Measurements from ENCODE around the gene CPN1. TPM values are rescaled to one million over a fixed set of nuclear protein-coding genes. Genes with fewer than 3 reads are reported as not detected.

Gene CPN1
- total RNA-seq, 1 experiment from 2014 or later, result not detected

- Mint-ChIP-seq H3K36me3 (ENCODE audit: insufficient read depth, unreplicated experiment) (no peaks in the 10 kb centered on the region), H3K4me3 (ENCODE audit: unreplicated experiment) (no peak overlapping the region), H3K27ac (ENCODE audit: low read depth, unreplicated experiment) (no peak overlapping the region), H3K4me1 (ENCODE audit: insufficient read depth, unreplicated experiment) (peaks cover 15% of the 10 kb centered on the region), H3K27me3 (ENCODE audit: insufficient read depth, unreplicated experiment) (no peaks in the 10 kb centered on the region), H3K9me3 (ENCODE audit: unreplicated experiment) (no peaks in the 10 kb centered on the region)
- no TSS peak for BruUV-seq (replicated peaks)
- peak; percentile 27 for DNase-seq (ENCODE audit: unreplicated experiment)
- intact Hi-C loops (cut with micrococcal nuclease), result no loop called here
- TF ChIP-seq CTCF (IDR thresholded peaks at IDR 0.05; ENCODE audit: unreplicated experiment), result no peak
- ChIA-PET CTCF (interaction anchor here (0.5 to 1.7 kb wide), 7 partner anchors 9 to 193 kb away, joined by 3 to 5 read pairs (median 4); no protein-coding TSS in a partner anchor), POLR2A (interaction anchor here (0.6 to 1.1 kb wide), 2 partner anchors 25 to 300 kb away, joined by 3 to 4 read pairs; no protein-coding TSS in a partner anchor)
Observed at GRCh38 chr10:100037758-100038315, 43.8 kb downstream of the CPN1 start.

- no peaks in the 10 kb centered on the region for H3K36me3 Mint-ChIP-seq (ENCODE audit: insufficient read depth, unreplicated experiment)
- H3K4me1 Mint-ChIP-seq (ENCODE audit: insufficient read depth, unreplicated experiment), result peaks cover 13% of the 10 kb centered on the region
- intact Hi-C loops (cut with micrococcal nuclease), result no loop called here
- DNase-seq (ENCODE audit: unreplicated experiment), result no peak
- H3K4me3 Mint-ChIP-seq (ENCODE audit: unreplicated experiment), result no peak overlapping the region
- TF ChIP-seq CTCF (IDR thresholded peaks at IDR 0.05; ENCODE audit: unreplicated experiment), result no peak
- H3K27ac Mint-ChIP-seq (ENCODE audit: low read depth, unreplicated experiment), result no peak overlapping the region
- no peaks in the 10 kb centered on the region for H3K27me3 Mint-ChIP-seq (ENCODE audit: insufficient read depth, unreplicated experiment)
- ChIA-PET CTCF (interaction anchor here (1.6 kb wide), 1 partner anchor 10 kb away, joined by 5 read pairs; no protein-coding TSS in a partner anchor), POLR2A (interaction anchor here (1.1 kb wide), 1 partner anchor 24 kb away, joined by 3 read pairs; no protein-coding TSS in a partner anchor)
- BruUV-seq (replicated peaks), result no TSS peak
- H3K9me3 Mint-ChIP-seq (ENCODE audit: unreplicated experiment), result no peaks in the 10 kb centered on the region
Observed at GRCh38 chr10:100036850-100037249, 44.8 kb downstream of the CPN1 start.

- intact Hi-C loops (cut with micrococcal nuclease), result no loop called here
- CTCF ChIA-PET, result interaction anchor here (0.6 kb wide), 3 partner anchors 8 to 1693 kb away, joined by 3 to 5 read pairs (median 3); no protein-coding TSS in a partner anchor
Observed at GRCh38 chr10:100033766-100034418, 47.8 kb downstream of the CPN1 start.

More at GRCh38 chr10:100033766-100034418, 47.8 kb downstream of the CPN1 start:
- Mint-ChIP-seq H3K9me3 (ENCODE audit: unreplicated experiment) (no peaks in the 10 kb centered on the region), H3K4me1 (ENCODE audit: insufficient read depth, unreplicated experiment) (peaks cover 6% of the 10 kb centered on the region), H3K27me3 (ENCODE audit: insufficient read depth, unreplicated experiment) (no peaks in the 10 kb centered on the region), H3K27ac (ENCODE audit: low read depth, unreplicated experiment) (no peak overlapping the region), H3K36me3 (ENCODE audit: insufficient read depth, unreplicated experiment) (no peaks in the 10 kb centered on the region), H3K4me3 (ENCODE audit: unreplicated experiment) (no peak overlapping the region)
- no peak for TF ChIP-seq CTCF (IDR thresholded peaks at IDR 0.05; ENCODE audit: unreplicated experiment)
- no peak for DNase-seq (ENCODE audit: unreplicated experiment)
- no TSS peak for BruUV-seq (replicated peaks)
- POLR2A ChIA-PET, result interaction anchor here (0.7 kb wide), 1 partner anchor 114 kb away, joined by 3 read pairs; no protein-coding TSS in a partner anchor
